Esophagus mucosa (tissue), 1 donor: ENCODE data around the gene NR0B1. TPM values are rescaled to one million over a fixed set of nuclear protein-coding genes. Genes with fewer than 3 reads are reported as not detected.
A peak's percentile ranks its signal among the peaks of the same experiment; 100 is the strongest.

Experiments used
- ATAC-seq: fragments of 200-7000 bp; cut with Tn5 transposase; one replicate; pipeline ENCODE4 v1.9.1; 2020
- total RNA-seq: library from RNA; stranded (reverse); gene quantifications from one replicate; pipeline ENCODE4 v1.2.4, GENCODE V29; 2023
- donor health status: DM: yes; HTN: yes; CAD: no.

NR0B1 gene
- total RNA-seq, 1 donor from 2014 or later = not detected

DNA sequence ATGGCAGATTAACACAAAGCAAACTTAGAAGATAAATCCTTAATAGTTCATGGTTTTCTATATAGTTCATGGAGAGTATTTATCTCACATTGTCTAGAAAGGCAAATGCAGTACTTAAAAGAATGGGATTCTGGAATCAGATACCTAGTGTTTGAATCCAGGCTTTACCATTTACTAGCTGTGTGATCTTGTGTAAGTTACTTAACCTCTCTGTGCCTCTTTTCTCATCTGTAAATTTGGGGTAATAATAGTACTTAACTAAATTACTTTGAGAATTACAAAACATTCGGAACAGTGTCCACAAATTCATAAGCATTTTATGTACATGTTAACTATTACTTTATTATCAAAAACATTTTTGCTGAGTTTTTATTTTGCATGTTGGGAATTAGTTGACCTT, 46.4 kb downstream of the NR0B1 start:
- no peak for ATAC-seq

DNA sequence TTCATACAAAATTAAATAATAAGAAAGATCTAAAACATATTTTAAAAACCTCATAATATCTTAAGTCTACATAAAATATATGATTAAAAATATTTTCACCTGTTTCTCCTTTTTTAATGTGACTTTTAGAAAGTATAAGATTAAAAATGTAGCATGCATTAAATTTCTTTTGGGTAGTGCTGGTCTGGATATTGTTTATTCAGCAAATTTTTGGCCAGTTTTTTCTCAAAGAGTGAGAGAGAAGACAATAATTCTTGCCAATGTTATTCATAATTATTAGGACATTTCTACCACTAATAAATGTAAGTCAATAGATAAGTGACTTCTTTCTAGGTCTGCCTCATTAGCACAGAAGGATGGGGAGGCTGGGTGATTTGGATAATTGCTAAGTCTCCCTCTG, 48.2 kb downstream of the NR0B1 start:
- ATAC-seq = no peak

DNA sequence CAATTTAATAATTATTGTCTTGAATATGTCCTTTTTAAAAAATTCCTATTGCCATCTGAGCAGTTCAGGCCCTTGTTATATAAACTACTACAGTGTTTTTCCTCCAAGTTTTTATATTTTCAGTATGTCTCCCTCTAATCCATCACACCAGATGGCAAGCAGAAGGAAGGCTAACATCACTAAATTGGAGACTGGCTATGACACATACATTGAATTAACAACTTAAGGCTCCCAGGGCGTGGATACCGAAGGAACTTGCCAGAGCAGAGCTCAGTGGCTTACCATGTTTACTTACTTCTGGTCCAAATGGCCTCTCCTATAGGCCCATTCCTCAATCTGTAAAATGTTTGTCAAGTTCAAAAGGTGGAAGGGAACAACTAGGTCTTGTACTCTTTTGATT, 49.3 kb downstream of the NR0B1 start:
- peak; percentile 39 for ATAC-seq

Other genes starting within 250 kb of the NR0B1 start
- not detected for gene MAGEB2, start 93.8 kb downstream of the NR0B1 start, total RNA-seq
- gene MAGEB3, start 78.7 kb downstream of the NR0B1 start, total RNA-seq = not detected
- not detected for gene MAGEB4, start 67.4 kb downstream of the NR0B1 start, total RNA-seq
- gene MAGEB1, start 62.2 kb downstream of the NR0B1 start, total RNA-seq = not detected